WTC11 (cell line): ENCODE measurements around the gene CARD11. TPM values are rescaled to one million over a fixed set of nuclear protein-coding genes. Genes with fewer than 3 reads are reported as not detected.

ENCODE experiments used
- ATAC-seq: fragments of 200-7000 bp; cut with Tn5 transposase; 2 replicates; pipeline ENCODE4 v1.10.0; 2021; ENCODE audit warnings: mild to moderate bottlenecking, moderate library complexity
- CTCF ChIA-PET: fragments of 300-600 bp; sonication (Branson Sonifier 250); formaldehyde crosslinking; loops from one replicate; lab custom pipeline; 2021; ENCODE audit warnings: antibody characterized with exemption; lab: Charles Lee
- POLR2A ChIA-PET: fragments of 350-600 bp; sonication (Branson Sonifier 250); formaldehyde crosslinking; loops from one replicate; lab custom pipeline; 2021; ENCODE audit warnings: antibody characterized with exemption; lab: Charles Lee
- DNase-seq: peaks from one replicate; pipeline ENCODE4 v3.0.0; 2021; ENCODE audit warnings: low spot score
- H3K27ac Mint-ChIP-seq: 2 replicates; pipeline ENCODE4 v1.8.0; 2021; ENCODE audit warnings: mixed read lengths
- H3K27me3 Mint-ChIP-seq: 2 replicates; pipeline ENCODE4 v1.8.0; 2021; ENCODE audit warnings: low read depth, mild to moderate bottlenecking, moderate library complexity, mixed read lengths
- H3K36me3 Mint-ChIP-seq: 2 replicates; pipeline ENCODE4 v1.8.0; 2021; ENCODE audit warnings: mixed read lengths
- H3K4me1 Mint-ChIP-seq: 2 replicates; pipeline ENCODE4 v1.8.0; 2022; ENCODE audit warnings: mixed read lengths
- H3K4me3 Mint-ChIP-seq: 2 replicates; pipeline ENCODE4 v1.8.0; 2021; ENCODE audit warnings: mild to moderate bottlenecking, moderate library complexity, mixed read lengths
- H3K9me3 Mint-ChIP-seq: 2 replicates; pipeline ENCODE4 v1.8.0; 2021; ENCODE audit warnings: mixed read lengths
- CREB1 ChIP-seq: sonication (generic); formaldehyde crosslinking; IDR thresholded peaks from 2 replicates; pipeline ENCODE4 v1.8.0; 2023; ENCODE audit warnings: mild to moderate bottlenecking, missing genetic modification reagents
- FOXJ3 ChIP-seq: sonication (generic); formaldehyde crosslinking; IDR thresholded peaks from 2 replicates; pipeline ENCODE4 v1.9.0; 2021; ENCODE audit warnings: missing genetic modification reagents, mild to moderate bottlenecking, borderline replicate concordance
- FOXK1 ChIP-seq: sonication (generic); formaldehyde crosslinking; IDR thresholded peaks from 2 replicates; pipeline ENCODE4 v1.8.0; 2022; ENCODE audit warnings: mild to moderate bottlenecking, moderate library complexity, missing genetic modification reagents
- GABPB1 ChIP-seq: sonication (generic); formaldehyde crosslinking; IDR thresholded peaks from 2 replicates; pipeline ENCODE4 v1.8.1; 2023; ENCODE audit warnings: mild to moderate bottlenecking, missing genetic modification reagents
- GTF2I ChIP-seq: fragments of 250-450 bp; sonication (Bioruptor Pico); conservative IDR thresholded peaks from 2 replicates; pipeline ENCODE4 v1.4.0; 2021; ENCODE audit warnings: mild to moderate bottlenecking
- NFATC4 ChIP-seq: fragments of 250-450 bp; sonication (Bioruptor Pico); IDR thresholded peaks from 2 replicates; pipeline ENCODE4 v1.9.0; 2021; ENCODE audit warnings: mild to moderate bottlenecking
- SMAD4 ChIP-seq: sonication (generic); formaldehyde crosslinking; IDR thresholded peaks from 2 replicates; pipeline ENCODE4 v1.8.0; 2022; ENCODE audit warnings: mild to moderate bottlenecking, missing genetic modification reagents
- SOX15 ChIP-seq: fragments of 250-450 bp; sonication (Bioruptor Pico); IDR thresholded peaks from 2 replicates; pipeline ENCODE4 v1.9.0; 2021; ENCODE audit warnings: mild to moderate bottlenecking
- TCF7 ChIP-seq: sonication (generic); formaldehyde crosslinking; IDR thresholded peaks from 2 replicates; pipeline ENCODE4 v1.8.0; 2022; ENCODE audit warnings: mild to moderate bottlenecking, low read depth, missing genetic modification reagents, moderate library complexity
- ZNF416 ChIP-seq: fragments of 250-450 bp; sonication (Bioruptor Pico); IDR thresholded peaks from 2 replicates; pipeline ENCODE4 v1.9.0; 2021; ENCODE audit warnings: mild to moderate bottlenecking, inconsistent platforms
- total RNA-seq: library from RNA; stranded (reverse); gene quantifications from 3 replicates; pipeline ENCODE4 v1.2.3, GENCODE V29; 2021
- TF ChIP-seq, protein P1 (sequence below): sonication (generic); formaldehyde crosslinking; IDR thresholded peaks from 2 replicates; pipeline ENCODE4 v1.8.1; 2022; ENCODE audit warnings: low read depth, mild to moderate bottlenecking, moderate library complexity, missing genetic modification reagents, borderline replicate concordance
- TF ChIP-seq, protein P2 (sequence below): sonication (generic); formaldehyde crosslinking; IDR thresholded peaks from 2 replicates; pipeline ENCODE4 v1.8.0; 2022; ENCODE audit warnings: mild to moderate bottlenecking, missing genetic modification reagents
- TF ChIP-seq, protein P3 (sequence below): sonication (generic); formaldehyde crosslinking; IDR thresholded peaks from 2 replicates; pipeline ENCODE4 v1.8.1; 2023; ENCODE audit warnings: mild to moderate bottlenecking, missing genetic modification reagents
- TF ChIP-seq, protein P4 (sequence below): fragments of 250-450 bp; sonication (Bioruptor Pico); IDR thresholded peaks from 2 replicates; pipeline ENCODE4 v1.9.0; 2021; ENCODE audit warnings: mild to moderate bottlenecking, borderline replicate concordance
- TF ChIP-seq, protein P5 (sequence below): fragments of 250-450 bp; sonication (Bioruptor Pico); IDR thresholded peaks from 2 replicates; pipeline ENCODE4 v2.1.2; 2022; ENCODE audit warnings: mild to moderate bottlenecking, moderate library complexity
- TF ChIP-seq, protein P6 (sequence below): sonication (generic); formaldehyde crosslinking; IDR thresholded peaks from 2 replicates; pipeline ENCODE4 v1.8.1; 2023; ENCODE audit warnings: mild to moderate bottlenecking, moderate library complexity, missing genetic modification reagents

CARD11 gene
- total RNA-seq, 1 experiment from 2014 or later, result 40.8 TPM

DNA sequence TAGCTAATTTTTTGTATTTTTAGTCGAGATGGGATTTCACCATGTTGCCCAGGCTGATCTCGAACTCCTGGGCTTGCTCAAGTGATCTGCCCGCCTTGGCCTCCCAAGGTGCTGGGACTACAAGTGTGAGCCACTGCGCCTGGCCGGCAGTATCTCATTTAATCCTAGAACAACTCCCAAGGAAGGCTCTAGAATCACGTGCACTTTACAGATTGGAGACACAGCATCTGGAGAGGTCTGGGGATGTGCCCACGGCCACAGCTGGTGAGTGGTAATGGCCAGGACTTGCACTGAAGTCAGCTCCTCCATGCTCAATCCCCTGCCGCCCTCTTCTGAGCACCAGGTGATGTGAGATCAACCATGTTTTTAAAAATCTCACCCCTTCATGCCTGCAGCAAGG lies 43.1 kb downstream of the CARD11 start:
- DNase-seq, result no peak
- CTCF ChIA-PET, result interaction anchor here (0.9 to 2.6 kb wide), 2 partner anchors 24 to 79 kb away, joined by 3 to 8 read pairs; no protein-coding TSS in a partner anchor
- Mint-ChIP-seq H3K36me3 (peaks cover 6% of the 10 kb centered on the region), H3K27ac (no peak overlapping the region; the same call in 1 of the 2 replicates), H3K9me3 (peaks cover 7% of the 10 kb centered on the region), H3K4me1 (peaks cover 11% of the 10 kb centered on the region), H3K27me3 (no peaks in the 10 kb centered on the region), H3K4me3 (no peak overlapping the region)
- ATAC-seq, result no peak
- POLR2A ChIA-PET, result no interaction called here
- TF ChIP-seq, protein P1, sequence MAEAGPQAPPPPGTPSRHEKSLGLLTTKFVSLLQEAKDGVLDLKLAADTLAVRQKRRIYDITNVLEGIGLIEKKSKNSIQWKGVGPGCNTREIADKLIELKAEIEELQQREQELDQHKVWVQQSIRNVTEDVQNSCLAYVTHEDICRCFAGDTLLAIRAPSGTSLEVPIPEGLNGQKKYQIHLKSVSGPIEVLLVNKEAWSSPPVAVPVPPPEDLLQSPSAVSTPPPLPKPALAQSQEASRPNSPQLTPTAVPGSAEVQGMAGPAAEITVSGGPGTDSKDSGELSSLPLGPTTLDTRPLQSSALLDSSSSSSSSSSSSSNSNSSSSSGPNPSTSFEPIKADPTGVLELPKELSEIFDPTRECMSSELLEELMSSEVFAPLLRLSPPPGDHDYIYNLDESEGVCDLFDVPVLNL (CRISPR knock-in tag), result no peak
- TF ChIP-seq NFATC4 (CRISPR knock-in tag) (no peak), TCF7 (no peak), GABPB1 (no peak), FOXJ3 (CRISPR knock-in tag) (no peak), ZNF416 (CRISPR knock-in tag) (no peak), CREB1 (no peak), GTF2I (CRISPR knock-in tag) (no peak), FOXK1 (no peak), SMAD4 (no peak), SOX15 (CRISPR knock-in tag) (no peak)
- TF ChIP-seq, protein P2, sequence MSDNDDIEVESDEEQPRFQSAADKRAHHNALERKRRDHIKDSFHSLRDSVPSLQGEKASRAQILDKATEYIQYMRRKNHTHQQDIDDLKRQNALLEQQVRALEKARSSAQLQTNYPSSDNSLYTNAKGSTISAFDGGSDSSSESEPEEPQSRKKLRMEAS (CRISPR knock-in tag), result no peak
- TF ChIP-seq, protein P3, sequence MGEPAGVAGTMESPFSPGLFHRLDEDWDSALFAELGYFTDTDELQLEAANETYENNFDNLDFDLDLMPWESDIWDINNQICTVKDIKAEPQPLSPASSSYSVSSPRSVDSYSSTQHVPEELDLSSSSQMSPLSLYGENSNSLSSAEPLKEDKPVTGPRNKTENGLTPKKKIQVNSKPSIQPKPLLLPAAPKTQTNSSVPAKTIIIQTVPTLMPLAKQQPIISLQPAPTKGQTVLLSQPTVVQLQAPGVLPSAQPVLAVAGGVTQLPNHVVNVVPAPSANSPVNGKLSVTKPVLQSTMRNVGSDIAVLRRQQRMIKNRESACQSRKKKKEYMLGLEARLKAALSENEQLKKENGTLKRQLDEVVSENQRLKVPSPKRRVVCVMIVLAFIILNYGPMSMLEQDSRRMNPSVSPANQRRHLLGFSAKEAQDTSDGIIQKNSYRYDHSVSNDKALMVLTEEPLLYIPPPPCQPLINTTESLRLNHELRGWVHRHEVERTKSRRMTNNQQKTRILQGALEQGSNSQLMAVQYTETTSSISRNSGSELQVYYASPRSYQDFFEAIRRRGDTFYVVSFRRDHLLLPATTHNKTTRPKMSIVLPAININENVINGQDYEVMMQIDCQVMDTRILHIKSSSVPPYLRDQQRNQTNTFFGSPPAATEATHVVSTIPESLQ, result no peak
- TF ChIP-seq, protein P4, sequence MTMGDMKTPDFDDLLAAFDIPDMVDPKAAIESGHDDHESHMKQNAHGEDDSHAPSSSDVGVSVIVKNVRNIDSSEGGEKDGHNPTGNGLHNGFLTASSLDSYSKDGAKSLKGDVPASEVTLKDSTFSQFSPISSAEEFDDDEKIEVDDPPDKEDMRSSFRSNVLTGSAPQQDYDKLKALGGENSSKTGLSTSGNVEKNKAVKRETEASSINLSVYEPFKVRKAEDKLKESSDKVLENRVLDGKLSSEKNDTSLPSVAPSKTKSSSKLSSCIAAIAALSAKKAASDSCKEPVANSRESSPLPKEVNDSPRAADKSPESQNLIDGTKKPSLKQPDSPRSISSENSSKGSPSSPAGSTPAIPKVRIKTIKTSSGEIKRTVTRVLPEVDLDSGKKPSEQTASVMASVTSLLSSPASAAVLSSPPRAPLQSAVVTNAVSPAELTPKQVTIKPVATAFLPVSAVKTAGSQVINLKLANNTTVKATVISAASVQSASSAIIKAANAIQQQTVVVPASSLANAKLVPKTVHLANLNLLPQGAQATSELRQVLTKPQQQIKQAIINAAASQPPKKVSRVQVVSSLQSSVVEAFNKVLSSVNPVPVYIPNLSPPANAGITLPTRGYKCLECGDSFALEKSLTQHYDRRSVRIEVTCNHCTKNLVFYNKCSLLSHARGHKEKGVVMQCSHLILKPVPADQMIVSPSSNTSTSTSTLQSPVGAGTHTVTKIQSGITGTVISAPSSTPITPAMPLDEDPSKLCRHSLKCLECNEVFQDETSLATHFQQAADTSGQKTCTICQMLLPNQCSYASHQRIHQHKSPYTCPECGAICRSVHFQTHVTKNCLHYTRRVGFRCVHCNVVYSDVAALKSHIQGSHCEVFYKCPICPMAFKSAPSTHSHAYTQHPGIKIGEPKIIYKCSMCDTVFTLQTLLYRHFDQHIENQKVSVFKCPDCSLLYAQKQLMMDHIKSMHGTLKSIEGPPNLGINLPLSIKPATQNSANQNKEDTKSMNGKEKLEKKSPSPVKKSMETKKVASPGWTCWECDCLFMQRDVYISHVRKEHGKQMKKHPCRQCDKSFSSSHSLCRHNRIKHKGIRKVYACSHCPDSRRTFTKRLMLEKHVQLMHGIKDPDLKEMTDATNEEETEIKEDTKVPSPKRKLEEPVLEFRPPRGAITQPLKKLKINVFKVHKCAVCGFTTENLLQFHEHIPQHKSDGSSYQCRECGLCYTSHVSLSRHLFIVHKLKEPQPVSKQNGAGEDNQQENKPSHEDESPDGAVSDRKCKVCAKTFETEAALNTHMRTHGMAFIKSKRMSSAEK (CRISPR knock-in tag), result no peak
- TF ChIP-seq, protein P5, sequence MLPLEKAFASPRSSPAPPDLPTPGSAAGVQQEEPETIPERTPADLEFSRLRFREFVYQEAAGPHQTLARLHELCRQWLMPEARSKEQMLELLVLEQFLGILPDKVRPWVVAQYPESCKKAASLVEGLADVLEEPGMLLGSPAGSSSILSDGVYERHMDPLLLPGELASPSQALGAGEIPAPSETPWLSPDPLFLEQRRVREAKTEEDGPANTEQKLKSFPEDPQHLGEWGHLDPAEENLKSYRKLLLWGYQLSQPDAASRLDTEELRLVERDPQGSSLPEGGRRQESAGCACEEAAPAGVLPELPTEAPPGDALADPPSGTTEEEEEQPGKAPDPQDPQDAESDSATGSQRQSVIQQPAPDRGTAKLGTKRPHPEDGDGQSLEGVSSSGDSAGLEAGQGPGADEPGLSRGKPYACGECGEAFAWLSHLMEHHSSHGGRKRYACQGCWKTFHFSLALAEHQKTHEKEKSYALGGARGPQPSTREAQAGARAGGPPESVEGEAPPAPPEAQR (CRISPR knock-in tag), result no peak
- TF ChIP-seq, protein P6, sequence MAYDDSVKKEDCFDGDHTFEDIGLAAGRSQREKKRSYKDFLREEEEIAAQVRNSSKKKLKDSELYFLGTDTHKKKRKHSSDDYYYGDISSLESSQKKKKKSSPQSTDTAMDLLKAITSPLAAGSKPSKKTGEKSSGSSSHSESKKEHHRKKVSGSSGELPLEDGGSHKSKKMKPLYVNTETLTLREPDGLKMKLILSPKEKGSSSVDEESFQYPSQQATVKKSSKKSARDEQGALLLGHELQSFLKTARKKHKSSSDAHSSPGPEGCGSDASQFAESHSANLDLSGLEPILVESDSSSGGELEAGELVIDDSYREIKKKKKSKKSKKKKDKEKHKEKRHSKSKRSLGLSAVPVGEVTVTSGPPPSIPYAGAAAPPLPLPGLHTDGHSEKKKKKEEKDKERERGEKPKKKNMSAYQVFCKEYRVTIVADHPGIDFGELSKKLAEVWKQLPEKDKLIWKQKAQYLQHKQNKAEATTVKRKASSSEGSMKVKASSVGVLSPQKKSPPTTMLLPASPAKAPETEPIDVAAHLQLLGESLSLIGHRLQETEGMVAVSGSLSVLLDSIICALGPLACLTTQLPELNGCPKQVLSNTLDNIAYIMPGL (CRISPR knock-in tag), result no peak
